ENCODE measurements around the gene PSMB3. TPM values are rescaled to one million over a fixed set of nuclear protein-coding genes. Genes with fewer than 3 reads are reported as not detected.

The PSMB3 gene
- total and polyA plus RNA-seq, 9 of the 15 experiments (the other 6 are each of a cell fraction or from before 2014, with no cell fraction given): 460 to 2,775 (median 574) TPM

DNA sequence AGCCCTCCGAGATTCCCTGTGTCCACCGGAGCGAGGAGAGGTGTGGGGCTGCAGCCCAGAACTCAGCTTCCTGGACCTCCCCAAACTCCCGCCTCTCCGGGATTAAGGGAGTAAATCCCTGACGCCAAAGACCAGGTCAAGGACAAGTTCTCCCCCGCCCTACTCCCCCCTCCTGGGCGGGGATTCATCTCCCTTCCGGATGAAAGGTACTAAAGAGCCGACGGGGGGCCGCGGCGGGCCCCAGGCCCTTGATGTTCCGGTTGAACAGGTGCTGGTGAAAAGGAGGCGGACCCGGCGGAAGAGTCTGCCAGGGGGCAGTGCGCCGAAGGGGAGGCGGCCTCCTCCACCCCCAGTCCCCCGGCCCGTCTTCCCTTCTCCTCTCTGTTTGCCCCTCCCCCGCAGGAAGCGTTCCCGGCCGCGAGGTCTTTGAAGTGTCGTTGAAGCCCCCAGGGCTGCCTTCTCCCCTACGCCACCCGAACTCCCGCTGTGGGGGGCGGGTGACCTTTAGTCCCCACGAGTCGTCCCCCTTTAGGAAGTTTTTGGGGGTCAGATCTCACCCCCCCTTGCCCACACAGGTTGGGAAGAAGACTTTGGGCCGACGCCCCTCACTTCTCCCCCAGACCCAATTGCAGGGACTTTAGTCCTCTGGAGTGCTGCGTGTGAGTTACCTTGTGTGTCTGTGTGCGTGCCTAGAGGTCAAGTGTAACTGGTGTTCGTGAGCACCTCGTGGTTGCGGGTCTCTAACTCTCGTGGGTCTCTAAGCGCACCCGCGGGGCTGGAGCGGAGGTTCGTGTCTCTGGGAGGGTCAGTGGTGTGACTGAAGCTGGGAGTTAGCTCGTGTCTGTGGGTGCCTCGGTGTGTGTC is 48.6 kb upstream of the PSMB3 start (continued):
- TF ChIP-seq, protein P1, sequence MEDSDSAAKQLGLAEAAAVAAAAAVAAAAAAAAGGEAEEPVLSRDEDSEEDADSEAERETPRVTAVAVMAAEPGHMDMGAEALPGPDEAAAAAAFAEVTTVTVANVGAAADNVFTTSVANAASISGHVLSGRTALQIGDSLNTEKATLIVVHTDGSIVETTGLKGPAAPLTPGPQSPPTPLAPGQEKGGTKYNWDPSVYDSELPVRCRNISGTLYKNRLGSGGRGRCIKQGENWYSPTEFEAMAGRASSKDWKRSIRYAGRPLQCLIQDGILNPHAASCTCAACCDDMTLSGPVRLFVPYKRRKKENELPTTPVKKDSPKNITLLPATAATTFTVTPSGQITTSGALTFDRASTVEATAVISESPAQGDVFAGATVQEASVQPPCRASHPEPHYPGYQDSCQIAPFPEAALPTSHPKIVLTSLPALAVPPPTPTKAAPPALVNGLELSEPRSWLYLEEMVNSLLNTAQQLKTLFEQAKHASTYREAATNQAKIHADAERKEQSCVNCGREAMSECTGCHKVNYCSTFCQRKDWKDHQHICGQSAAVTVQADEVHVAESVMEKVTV (CRISPR knock-in tag; IDR thresholded peaks at IDR 0.05): no peak
- TF ChIP-seq, protein P2, sequence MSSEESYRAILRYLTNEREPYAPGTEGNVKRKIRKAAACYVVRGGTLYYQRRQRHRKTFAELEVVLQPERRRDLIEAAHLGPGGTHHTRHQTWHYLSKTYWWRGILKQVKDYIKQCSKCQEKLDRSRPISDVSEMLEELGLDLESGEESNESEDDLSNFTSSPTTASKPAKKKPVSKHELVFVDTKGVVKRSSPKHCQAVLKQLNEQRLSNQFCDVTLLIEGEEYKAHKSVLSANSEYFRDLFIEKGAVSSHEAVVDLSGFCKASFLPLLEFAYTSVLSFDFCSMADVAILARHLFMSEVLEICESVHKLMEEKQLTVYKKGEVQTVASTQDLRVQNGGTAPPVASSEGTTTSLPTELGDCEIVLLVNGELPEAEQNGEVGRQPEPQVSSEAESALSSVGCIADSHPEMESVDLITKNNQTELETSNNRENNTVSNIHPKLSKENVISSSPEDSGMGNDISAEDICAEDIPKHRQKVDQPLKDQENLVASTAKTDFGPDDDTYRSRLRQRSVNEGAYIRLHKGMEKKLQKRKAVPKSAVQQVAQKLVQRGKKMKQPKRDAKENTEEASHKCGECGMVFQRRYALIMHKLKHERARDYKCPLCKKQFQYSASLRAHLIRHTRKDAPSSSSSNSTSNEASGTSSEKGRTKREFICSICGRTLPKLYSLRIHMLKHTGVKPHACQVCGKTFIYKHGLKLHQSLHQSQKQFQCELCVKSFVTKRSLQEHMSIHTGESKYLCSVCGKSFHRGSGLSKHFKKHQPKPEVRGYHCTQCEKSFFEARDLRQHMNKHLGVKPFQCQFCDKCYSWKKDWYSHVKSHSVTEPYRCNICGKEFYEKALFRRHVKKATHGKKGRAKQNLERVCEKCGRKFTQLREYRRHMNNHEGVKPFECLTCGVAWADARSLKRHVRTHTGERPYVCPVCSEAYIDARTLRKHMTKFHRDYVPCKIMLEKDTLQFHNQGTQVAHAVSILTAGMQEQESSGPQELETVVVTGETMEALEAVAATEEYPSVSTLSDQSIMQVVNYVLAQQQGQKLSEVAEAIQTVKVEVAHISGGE (CRISPR knock-in tag; IDR thresholded peaks at IDR 0.05): peak in 1 of 3 experiments; percentile 85; a peak in 2 of 6 replicates
- TF ChIP-seq, protein P3, sequence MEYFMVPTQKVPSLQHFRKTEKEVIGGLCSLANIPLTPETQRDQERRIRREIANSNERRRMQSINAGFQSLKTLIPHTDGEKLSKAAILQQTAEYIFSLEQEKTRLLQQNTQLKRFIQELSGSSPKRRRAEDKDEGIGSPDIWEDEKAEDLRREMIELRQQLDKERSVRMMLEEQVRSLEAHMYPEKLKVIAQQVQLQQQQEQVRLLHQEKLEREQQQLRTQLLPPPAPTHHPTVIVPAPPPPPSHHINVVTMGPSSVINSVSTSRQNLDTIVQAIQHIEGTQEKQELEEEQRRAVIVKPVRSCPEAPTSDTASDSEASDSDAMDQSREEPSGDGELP (CRISPR knock-in tag; IDR thresholded peaks at IDR 0.05; ENCODE audit: borderline replicate concordance): peak; percentile 64; the same call in 1 of the 2 replicates
- TF ChIP-seq CCNT2 (IDR thresholded peaks at IDR 0.05; ENCODE audit: borderline replicate concordance, extremely low read depth, insufficient read length, low read depth, low read length): peak; percentile 49
- TF ChIP-seq ZNF436 (CRISPR knock-in tag; IDR thresholded peaks at IDR 0.05): peak; percentile 98
- 0 out of 2 replicates have a peak, but pooled peaks have one; percentile 62 for TF ChIP-seq LEF1 (IDR thresholded peaks at IDR 0.05)
- TF ChIP-seq, protein P4, sequence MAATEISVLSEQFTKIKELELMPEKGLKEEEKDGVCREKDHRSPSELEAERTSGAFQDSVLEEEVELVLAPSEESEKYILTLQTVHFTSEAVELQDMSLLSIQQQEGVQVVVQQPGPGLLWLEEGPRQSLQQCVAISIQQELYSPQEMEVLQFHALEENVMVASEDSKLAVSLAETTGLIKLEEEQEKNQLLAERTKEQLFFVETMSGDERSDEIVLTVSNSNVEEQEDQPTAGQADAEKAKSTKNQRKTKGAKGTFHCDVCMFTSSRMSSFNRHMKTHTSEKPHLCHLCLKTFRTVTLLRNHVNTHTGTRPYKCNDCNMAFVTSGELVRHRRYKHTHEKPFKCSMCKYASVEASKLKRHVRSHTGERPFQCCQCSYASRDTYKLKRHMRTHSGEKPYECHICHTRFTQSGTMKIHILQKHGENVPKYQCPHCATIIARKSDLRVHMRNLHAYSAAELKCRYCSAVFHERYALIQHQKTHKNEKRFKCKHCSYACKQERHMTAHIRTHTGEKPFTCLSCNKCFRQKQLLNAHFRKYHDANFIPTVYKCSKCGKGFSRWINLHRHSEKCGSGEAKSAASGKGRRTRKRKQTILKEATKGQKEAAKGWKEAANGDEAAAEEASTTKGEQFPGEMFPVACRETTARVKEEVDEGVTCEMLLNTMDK (IDR thresholded peaks at IDR 0.05; ENCODE audit: borderline replicate concordance, insufficient read depth, low read depth, low read length, poor library complexity, severe bottlenecking): peak; percentile 11
- TF ChIP-seq, protein P5, sequence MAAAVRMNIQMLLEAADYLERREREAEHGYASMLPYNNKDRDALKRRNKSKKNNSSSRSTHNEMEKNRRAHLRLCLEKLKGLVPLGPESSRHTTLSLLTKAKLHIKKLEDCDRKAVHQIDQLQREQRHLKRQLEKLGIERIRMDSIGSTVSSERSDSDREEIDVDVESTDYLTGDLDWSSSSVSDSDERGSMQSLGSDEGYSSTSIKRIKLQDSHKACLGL (CRISPR knock-in tag; IDR thresholded peaks at IDR 0.05; ENCODE audit: borderline replicate concordance, poor library complexity, severe bottlenecking): no peak
- TF ChIP-seq, protein P6, sequence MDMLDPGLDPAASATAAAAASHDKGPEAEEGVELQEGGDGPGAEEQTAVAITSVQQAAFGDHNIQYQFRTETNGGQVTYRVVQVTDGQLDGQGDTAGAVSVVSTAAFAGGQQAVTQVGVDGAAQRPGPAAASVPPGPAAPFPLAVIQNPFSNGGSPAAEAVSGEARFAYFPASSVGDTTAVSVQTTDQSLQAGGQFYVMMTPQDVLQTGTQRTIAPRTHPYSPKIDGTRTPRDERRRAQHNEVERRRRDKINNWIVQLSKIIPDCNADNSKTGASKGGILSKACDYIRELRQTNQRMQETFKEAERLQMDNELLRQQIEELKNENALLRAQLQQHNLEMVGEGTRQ (CRISPR knock-in tag; IDR thresholded peaks at IDR 0.05): 0 out of 2 replicates have a peak, but pooled peaks have one; percentile 15
- peak; percentile 30; the same call in 1 of the 2 replicates for TF ChIP-seq ZKSCAN8 (CRISPR knock-in tag; IDR thresholded peaks at IDR 0.05)
- no peak for TF ChIP-seq NR2C2 (CRISPR knock-in tag; IDR thresholded peaks at IDR 0.05)
- TF ChIP-seq NR2C2 (tag; IDR thresholded peaks at IDR 0.05): peak; percentile 64
- TF ChIP-seq NFXL1 (CRISPR knock-in tag; IDR thresholded peaks at IDR 0.05): no peak

All from K562 (cell line).